ENCODE results near the gene DCLK2. TPM values are rescaled to one million over a fixed set of nuclear protein-coding genes. Genes with fewer than 3 reads are reported as not detected.

The DCLK2 gene
- total and polyA plus RNA-seq, 2 of the 4 experiments (the other 2 are of a cell fraction), result 11.3 to 15.5 TPM

DNA sequence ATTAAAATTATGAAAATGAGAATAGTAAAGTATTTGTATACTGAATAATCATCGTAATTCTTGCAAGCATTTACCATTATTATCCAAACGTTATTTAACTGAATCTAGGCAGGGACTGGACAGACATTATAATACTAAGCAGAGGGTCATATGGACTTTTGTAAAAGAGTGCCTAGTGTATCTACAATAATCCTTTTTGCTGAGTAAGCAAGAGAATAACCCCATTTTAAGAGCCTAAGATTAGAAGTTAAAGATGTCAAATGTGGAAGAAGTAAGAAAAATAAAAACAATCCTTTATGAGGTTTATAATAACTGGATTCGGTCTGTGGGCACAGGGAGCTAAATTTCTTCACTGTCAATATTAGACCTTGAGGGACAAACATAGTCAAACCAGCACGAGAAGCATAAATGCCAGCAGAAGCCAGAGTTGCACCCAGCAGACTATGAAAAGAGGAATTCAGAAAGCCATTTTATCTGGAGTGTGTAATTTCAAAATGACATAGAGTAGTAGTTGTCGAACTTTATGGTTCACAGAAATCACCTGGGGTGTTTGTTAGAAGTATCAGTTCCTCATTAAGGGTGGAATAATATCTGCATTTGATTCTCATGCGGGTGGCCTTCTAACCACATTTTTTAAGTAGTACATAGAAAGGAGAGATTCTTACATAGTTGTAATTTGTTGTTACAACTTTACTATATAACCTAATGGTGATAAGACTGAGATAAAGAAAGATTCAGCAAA lies 39.7 kb upstream of the DCLK2 start:
- H4K20me1 ChIP-seq (ENCODE audit: insufficient read depth, low read length), result no peaks in the 10 kb centered on the region
- in situ Hi-C loops (cut with MboI; ENCODE audit: low sequenced_read_pairs), result no loop called here
- no peak overlapping the region for H4K5ac ChIP-seq (ENCODE audit: low read depth, low read length)
- no peak overlapping the region for H2BK20ac ChIP-seq (ENCODE audit: low read depth, low read length)
- H4K8ac ChIP-seq (ENCODE audit: low read depth in 2 of 2, low read length in 2 of 2), result no peak overlapping the region
- H3K9me1 ChIP-seq (ENCODE audit: insufficient read depth, low read length), result no peaks in the 10 kb centered on the region
- dilution Hi-C loops (cut with HindIII; ENCODE audit: low sequenced_read_pairs, unreplicated experiment), result no loop called here
- 0 out of 2 replicates have a peak, but pooled peaks cover 2% of the 10 kb centered on the region for H3K4me1 ChIP-seq (ENCODE audit: control insufficient read depth, insufficient read depth, low read length)
- no peak overlapping the region for H3K4me3 ChIP-seq (ENCODE audit: insufficient read depth, low read depth, low read length)
- H3K27me3 ChIP-seq (ENCODE audit: control insufficient read depth, insufficient read depth, low read length), result no peaks in the 10 kb centered on the region
- H3K23ac ChIP-seq (ENCODE audit: low read depth, low read length), result no peak overlapping the region
- CTCF ChIA-PET, result no interaction called here
- no peak overlapping the region for H3K4ac ChIP-seq (ENCODE audit: low read depth, low read length)
- no peak for ATAC-seq (ENCODE audit: low read depth)
- no peak overlapping the region for H3K9ac ChIP-seq (ENCODE audit: low read depth, low read length)
- H3K14ac ChIP-seq (replicated peaks; ENCODE audit: low read depth, low read length), result no peak overlapping the region
- DNase-seq, result no peak
- POLR2A ChIA-PET (ENCODE audit: unreplicated experiment), result no interaction called here
- no peaks in the 10 kb centered on the region for H3K79me1 ChIP-seq (ENCODE audit: low read depth in 1 of 2, low read length in 2 of 2)
- no peak overlapping the region for H2AK9ac ChIP-seq (replicated peaks; ENCODE audit: low read depth, low read length, poor library complexity)
- intact Hi-C loops (cut with micrococcal nuclease), result no loop called here
- no peaks in the 10 kb centered on the region for H3K9me3 ChIP-seq (ENCODE audit: control insufficient read depth, insufficient read depth, low read length)
- H3K4me2 ChIP-seq (ENCODE audit: low read depth, low read length), result no peak overlapping the region
- H2BK15ac ChIP-seq (ENCODE audit: low read depth, low read length), result no peak overlapping the region
- H4K91ac ChIP-seq (ENCODE audit: insufficient read depth, low read depth, low read length), result no peak overlapping the region
- H2AFZ ChIP-seq (replicated peaks; ENCODE audit: low read length, poor library complexity), result no peak overlapping the region
- no peak overlapping the region for H2BK120ac ChIP-seq (ENCODE audit: low read depth, low read length)
- H3K36me3 ChIP-seq (ENCODE audit: control insufficient read depth, insufficient read depth, low read length), result no peaks in the 10 kb centered on the region
- H3K27ac ChIP-seq (ENCODE audit: insufficient read depth, low read length), result no peak overlapping the region
- H3K18ac ChIP-seq (ENCODE audit: low read depth, low read length), result no peak overlapping the region
- H2BK5ac ChIP-seq (ENCODE audit: low read depth, low read length, poor library complexity, severe bottlenecking), result no peak overlapping the region
- 100% methylated on average over 1 of the region's 6 CpGs; no CpG with 5 or more reads in 1 of the 2 experiments for WGBS, 2 experiments (ENCODE audit: extremely low coverage in 2 of 2, insufficient read length in 1 of 2)
- no peak for TF ChIP-seq POLR2A (IDR thresholded peaks at IDR 0.05; ENCODE audit: low read depth, low read length)
- peak; percentile 92 for TF ChIP-seq MAFK (IDR thresholded peaks at IDR 0.05; ENCODE audit: low read depth, low read length)
- no peak overlapping the region for H3K56ac ChIP-seq (ENCODE audit: extremely low read depth, insufficient read depth, low read length)
- H2AK5ac ChIP-seq (ENCODE audit: low read depth, low read length), result no peak overlapping the region
- BruUV-seq (replicated peaks), result no TSS peak

Measured in IMR-90 (cell line).